B cell (primary cell): Measurements from ENCODE around the gene NDUFB10. TPM values are rescaled to one million over a fixed set of nuclear protein-coding genes. Genes with fewer than 3 reads are reported as not detected.
A peak's percentile ranks its signal among the peaks of the same experiment; 100 is the strongest.

Experiments used
- ATAC-seq: fragments of 200-7000 bp; cut with Tn5 transposase; one replicate; pipeline ENCODE4 v1.10.0; 2021; ENCODE audit warnings: low read depth, mild to moderate bottlenecking, moderate number of reproducible peaks, moderate library complexity
- CTCF ChIA-PET: fragments of 350-600 bp; sonication (Branson Sonifier 250); formaldehyde crosslinking; loops from one replicate; lab custom pipeline; 2021; ENCODE audit warnings: antibody characterized with exemption, inconsistent platforms; lab: Charles Lee
- POLR2A ChIA-PET: fragments of 350-600 bp; sonication (Branson Sonifier 250); formaldehyde crosslinking; loops from one replicate; lab custom pipeline; 2021; ENCODE audit warnings: antibody characterized with exemption; lab: Charles Lee
- DNase-seq: peaks from one replicate; pipeline ENCODE4 v3.0.0; 2013
- H2AFZ ChIP-seq: 2 replicates; pipeline ENCODE4 v1.6.1; 2012; ENCODE audit warnings: mild to moderate bottlenecking, low read depth, low read length; ENCODE audit not compliant: insufficient read depth, poor library complexity, severe bottlenecking
- H3K27ac ChIP-seq, 2 donors: 1 replicate in 1 of 2; 2 replicates in 1 of 2; pipeline ENCODE4 v1.5.1; 2012 to 2013; ENCODE audit warnings: low read length in 2 of 2, mild to moderate bottlenecking in 2 of 2, moderate library complexity in 1 of 2
- H3K27me3 ChIP-seq, 4 experiments: fragments of 200-600 bp in 1 of 4; sonication (generic) in 1 of 4; replicated peaks in 1 of 4; 1 replicate in 2 of 4; 2 replicates in 2 of 4; pipeline versions ENCODE4 v1.6.1 to v1.7.0; 2013 to 2016; ENCODE audit warnings: low read length in 3 of 4, mild to moderate bottlenecking in 2 of 4, mixed read lengths in 1 of 4, moderate library complexity in 1 of 4; ENCODE audit not compliant: insufficient read depth in 4 of 4, control insufficient read depth in 3 of 4; ENCODE audit errors: control extremely low read depth in 1 of 4
- H3K36me3 ChIP-seq, 2 experiments: replicated peaks in 1 of 2; 1 replicate in 1 of 2; 2 replicates in 1 of 2; pipeline versions ENCODE4 v1.6.1 to v1.7.1; 2013; ENCODE audit warnings: low read length in 1 of 2; ENCODE audit not compliant: insufficient read depth in 2 of 2, control insufficient read depth in 1 of 2; ENCODE audit errors: control extremely low read depth in 1 of 2, extremely low read depth in 1 of 2
- H3K4me1 ChIP-seq, 2 donors: fragments of 200-600 bp in 1 of 2; sonication (generic) in 1 of 2; 1 replicate in 1 of 2; 2 replicates in 1 of 2; pipeline versions ENCODE4 v1.5.1 to v1.6.1; 2013 to 2017; ENCODE audit warnings: low read length in 2 of 2; ENCODE audit not compliant: control insufficient read depth in 2 of 2, insufficient read depth in 2 of 2
- H3K4me2 ChIP-seq: replicated peaks from 2 replicates; pipeline ENCODE3; 2012; ENCODE audit warnings: mild to moderate bottlenecking, low read depth, low read length; ENCODE audit not compliant: poor library complexity, severe bottlenecking
- H3K4me3 ChIP-seq, 5 experiments: fragments of 200-600 bp in 1 of 5; sonication (generic) in 1 of 5; 1 replicate in 3 of 5; 2 replicates in 2 of 5; pipeline versions ENCODE4 v1.5.1 to v1.7.0; 2011 to 2016; ENCODE audit warnings: low read length in 4 of 5, mild to moderate bottlenecking in 4 of 5, low read depth in 2 of 5, control low read depth in 1 of 5, moderate library complexity in 1 of 5; ENCODE audit not compliant: insufficient read depth in 1 of 5; ENCODE audit errors: control extremely low read depth in 1 of 5, extremely low read depth in 1 of 5
- H3K79me2 ChIP-seq: fragments of 200-600 bp; sonication (generic); one replicate; pipeline ENCODE4 v1.6.0; 2016; ENCODE audit warnings: low read length; ENCODE audit not compliant: control insufficient read depth, insufficient read depth
- H3K9ac ChIP-seq: fragments of 200-600 bp; sonication (generic); 2 replicates; pipeline ENCODE4 v1.6.1; 2017; ENCODE audit warnings: mild to moderate bottlenecking, low read length, moderate library complexity
- H3K9me3 ChIP-seq, 3 donors: one replicate each; pipeline versions ENCODE4 v1.6.1 to v1.7.1; 2013; ENCODE audit warnings: low read length in 2 of 3; ENCODE audit not compliant: control insufficient read depth in 2 of 3, insufficient read depth in 1 of 3; ENCODE audit errors: control extremely low read depth in 1 of 3
- H4K20me1 ChIP-seq: 2 replicates; pipeline ENCODE4 v1.6.0; 2012; ENCODE audit warnings: mild to moderate bottlenecking, low read length; ENCODE audit not compliant: insufficient read depth, control insufficient read depth, poor library complexity, severe bottlenecking
- H3K27ac Mint-ChIP-seq: one replicate; pipeline ENCODE4 v1.8.0; 2021; ENCODE audit warnings: mixed read lengths
- H3K27me3 Mint-ChIP-seq: one replicate; pipeline ENCODE4 v1.8.0; 2021; ENCODE audit warnings: mixed read lengths
- H3K4me1 Mint-ChIP-seq: one replicate; pipeline ENCODE4 v1.8.0; 2021; ENCODE audit warnings: mixed read lengths
- H3K4me3 Mint-ChIP-seq: one replicate; pipeline ENCODE4 v1.8.0; 2021; ENCODE audit warnings: mixed read lengths
- H3K9me3 Mint-ChIP-seq: one replicate; pipeline ENCODE4 v1.8.0; 2022; ENCODE audit warnings: mixed read lengths; ENCODE audit not compliant: insufficient read depth
- EZH2 ChIP-seq: IDR thresholded peaks from 2 replicates; pipeline ENCODE4 v1.6.1; 2012; ENCODE audit warnings: borderline replicate concordance, low read depth, mild to moderate bottlenecking, moderate library complexity, low read length; ENCODE audit not compliant: insufficient read depth, poor library complexity, severe bottlenecking
- WGBS: methylation state at CpG from one replicate; pipeline ENCODE4 v1.1.5; 2013; ENCODE audit warnings: missing lambda C conversion rate; ENCODE audit not compliant: insufficient coverage; 5-methylcytosine and 5-hydroxymethylcytosine counted together
- intact Hi-C: fragments of 100-400 bp; cut with micrococcal nuclease; formaldehyde crosslinking; loops from one replicate; pipeline ENCODE4 v1.10.0; 2022
- polyA plus RNA-seq: library from polyadenylated mRNA; depleted of rRNA; stranded (reverse); fragments of >200 nt; gene quantifications from 2 replicates; pipeline ENCODE4 v1.2.3, GENCODE V29; 2012
- total RNA-seq, 2 donors: library from RNA; stranded (reverse); fragments of 120-200 nt in 1 of 2; gene quantifications; 1 replicate in 1 of 2; 2 replicates in 1 of 2; pipeline versions ENCODE4 v1.2.3 to v1.2.4, GENCODE V29; 2013 to 2022
- TF ChIP-seq, protein P1 (sequence below): fragments of 200-600 bp; IDR thresholded peaks from one replicate; pipeline ENCODE4 v1.8.0; 2022; ENCODE audit warnings: antibody characterized with exemption, mild to moderate bottlenecking

NDUFB10 gene
- total and polyA plus RNA-seq, 2 donors (not counting 1 experiment from before 2014, with no cell fraction given) = 70.4 to 92.6 TPM

DNA sequence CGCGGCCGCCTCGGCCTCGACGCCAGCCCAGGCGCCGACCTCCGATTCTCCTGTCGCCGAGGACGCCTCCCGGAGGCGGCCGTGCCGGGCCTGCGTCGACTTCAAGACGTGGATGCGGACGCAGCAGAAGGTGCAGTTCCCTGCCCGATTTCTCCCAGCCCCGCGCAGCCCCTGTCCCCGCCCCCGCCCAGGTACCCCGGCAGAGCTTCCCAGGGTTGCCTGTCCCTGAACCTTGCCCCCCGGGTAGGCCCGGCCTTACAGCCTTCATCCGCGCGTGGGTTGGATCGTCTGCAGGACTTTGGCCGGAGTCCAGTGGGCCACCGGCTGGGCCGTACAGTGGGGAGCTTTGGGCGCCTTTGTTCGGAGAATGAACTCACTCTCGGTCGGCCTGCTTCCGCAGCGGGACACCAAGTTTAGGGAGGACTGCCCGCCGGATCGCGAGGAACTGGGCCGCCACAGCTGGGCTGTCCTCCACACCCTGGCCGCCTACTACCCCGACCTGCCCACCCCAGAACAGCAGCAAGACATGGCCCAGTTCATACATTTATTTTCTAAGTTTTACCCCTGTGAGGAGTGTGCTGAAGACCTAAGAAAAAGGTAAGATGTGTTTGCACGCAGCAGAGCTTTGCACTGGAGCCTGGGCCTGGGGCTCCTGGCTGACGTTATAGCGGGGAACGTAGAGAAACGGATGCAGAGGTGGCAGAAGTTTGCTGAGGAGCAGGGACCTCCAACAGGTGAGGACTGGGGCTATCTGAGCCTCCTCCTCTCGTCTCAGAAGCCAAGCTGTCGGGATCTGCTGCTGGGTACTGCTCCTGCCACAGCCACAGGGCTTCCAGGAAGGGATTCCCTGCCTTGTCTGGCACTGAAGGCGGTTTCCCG is 25.2 kb downstream of the NDUFB10 start:
- no peak for DNase-seq
- 16% methylated on average over 56 of the region's 58 CpGs for WGBS
- Histone ChIP-seq H3K4me2 (peak overlapping the region; percentile 98), H3K4me3 (peak overlapping the region; percentile 3 to 78 (median 62)), H3K9ac (peak overlapping the region; percentile 76), H4K20me1 (no peaks in the 10 kb centered on the region), H3K9me3 (peaks cover 0 to under 1% (median 0%) of the 10 kb centered on the region in 3 donors), H3K4me1 (peaks cover 16 to 38% of the 10 kb centered on the region in 2 donors), H3K36me3 (peaks cover 0 to 10% of the 10 kb centered on the region in 2 experiments), H3K79me2 (no peaks in the 10 kb centered on the region), H3K27ac (peak overlapping the region; percentile 10 to 66), H2AFZ (peak overlapping the region; percentile 88), H3K27me3 (peaks cover 0 to 34% (median 19%) of the 10 kb centered on the region in 4 experiments)
- POLR2A ChIA-PET = interaction anchor here (0.7 to 3.5 kb wide), 7 partner anchors 13 to 504 kb away, joined by 3 to 15 read pairs (median 4); partner anchors contain the start of genes RPS2 and TBL3
- ATAC-seq = peak; percentile 13
- Mint-ChIP-seq H3K4me3 (peak overlapping the region; percentile 88), H3K4me1 (peaks cover 33% of the 10 kb centered on the region), H3K27me3 (peaks cover 6% of the 10 kb centered on the region), H3K9me3 (no peaks in the 10 kb centered on the region), H3K27ac (peak overlapping the region; percentile 61)
- CTCF ChIA-PET = interaction anchor here (0.6 to 1.4 kb wide), 4 partner anchors 11 to 331 kb away, joined by 3 to 4 read pairs (median 4); partner anchors contain the start of genes RPS2 and TBL3
- TF ChIP-seq, protein P1, sequence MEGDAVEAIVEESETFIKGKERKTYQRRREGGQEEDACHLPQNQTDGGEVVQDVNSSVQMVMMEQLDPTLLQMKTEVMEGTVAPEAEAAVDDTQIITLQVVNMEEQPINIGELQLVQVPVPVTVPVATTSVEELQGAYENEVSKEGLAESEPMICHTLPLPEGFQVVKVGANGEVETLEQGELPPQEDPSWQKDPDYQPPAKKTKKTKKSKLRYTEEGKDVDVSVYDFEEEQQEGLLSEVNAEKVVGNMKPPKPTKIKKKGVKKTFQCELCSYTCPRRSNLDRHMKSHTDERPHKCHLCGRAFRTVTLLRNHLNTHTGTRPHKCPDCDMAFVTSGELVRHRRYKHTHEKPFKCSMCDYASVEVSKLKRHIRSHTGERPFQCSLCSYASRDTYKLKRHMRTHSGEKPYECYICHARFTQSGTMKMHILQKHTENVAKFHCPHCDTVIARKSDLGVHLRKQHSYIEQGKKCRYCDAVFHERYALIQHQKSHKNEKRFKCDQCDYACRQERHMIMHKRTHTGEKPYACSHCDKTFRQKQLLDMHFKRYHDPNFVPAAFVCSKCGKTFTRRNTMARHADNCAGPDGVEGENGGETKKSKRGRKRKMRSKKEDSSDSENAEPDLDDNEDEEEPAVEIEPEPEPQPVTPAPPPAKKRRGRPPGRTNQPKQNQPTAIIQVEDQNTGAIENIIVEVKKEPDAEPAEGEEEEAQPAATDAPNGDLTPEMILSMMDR = no peak
- TF ChIP-seq EZH2 = no peak
- intact Hi-C loops = loop anchor here (1.0 kb wide), 1 partner anchor 25 kb away; the partner anchor contains the start of gene ZNF598
